GM23338 (cell line): ENCODE results near the gene SIGLEC15. TPM values are rescaled to one million over a fixed set of nuclear protein-coding genes. Genes with fewer than 3 reads are reported as not detected.

ENCODE experiments used
- ATAC-seq: fragments of 200-7000 bp; cut with Tn5 transposase; 3 replicates; pipeline ENCODE4 v1.9.1; 2020
- DNase-seq: peaks from one replicate; pipeline ENCODE4 v3.0.0-alpha.2; 2015; ENCODE audit warnings: low spot score
- H2AFZ ChIP-seq: fragments of 200-600 bp; sonication (generic); 2 replicates; pipeline ENCODE4 v1.8.0; 2016; ENCODE audit warnings: antibody characterized with exemption, mild to moderate bottlenecking, moderate library complexity
- H3F3A ChIP-seq: fragments of 200-600 bp; sonication (generic); replicated peaks from 2 replicates; pipeline ENCODE4 v1.8.0; 2017; ENCODE audit warnings: antibody characterized with exemption, mixed run types, low read depth
- H3K27ac ChIP-seq: fragments of 200-600 bp; sonication (generic); 2 replicates; pipeline ENCODE4 v1.6.1; 2016; ENCODE audit warnings: low read depth
- H3K27me3 ChIP-seq: fragments of 200-600 bp; sonication (generic); 2 replicates; pipeline ENCODE4 v1.8.0; 2016; ENCODE audit warnings: mild to moderate bottlenecking, mixed run types, moderate library complexity; ENCODE audit not compliant: insufficient read depth
- H3K36me3 ChIP-seq: fragments of 200-600 bp; sonication (generic); 2 replicates; pipeline ENCODE4 v1.8.0; 2016; ENCODE audit warnings: mild to moderate bottlenecking; ENCODE audit not compliant: insufficient read depth
- H3K4me1 ChIP-seq: fragments of 200-600 bp; sonication (generic); 2 replicates; pipeline ENCODE4 v1.8.0; 2016; ENCODE audit warnings: mild to moderate bottlenecking, moderate library complexity; ENCODE audit not compliant: insufficient read depth
- H3K4me2 ChIP-seq: fragments of 200-600 bp; sonication (generic); 2 replicates; pipeline ENCODE4 v1.7.1; 2017; ENCODE audit warnings: mixed run types
- H3K4me3 ChIP-seq: fragments of 200-600 bp; sonication (generic); 2 replicates; pipeline ENCODE4 v1.6.1; 2016; ENCODE audit warnings: mixed run types
- H3K79me2 ChIP-seq: fragments of 200-600 bp; sonication (generic); replicated peaks from 2 replicates; pipeline ENCODE4 v1.8.0; 2017; ENCODE audit warnings: mild to moderate bottlenecking; ENCODE audit not compliant: insufficient read depth
- H3K9me2 ChIP-seq: fragments of 200-600 bp; sonication (generic); 2 replicates; pipeline ENCODE4 v1.8.0; 2017; ENCODE audit not compliant: insufficient read depth
- H4K20me1 ChIP-seq: fragments of 200-600 bp; sonication (generic); replicated peaks from 2 replicates; pipeline ENCODE4 v1.8.0; 2017; ENCODE audit warnings: mild to moderate bottlenecking; ENCODE audit not compliant: insufficient read depth
- H3K27ac Mint-ChIP-seq: 2 replicates; pipeline ENCODE4 v1.8.0; 2020; ENCODE audit warnings: inconsistent platforms, mild to moderate bottlenecking, moderate library complexity, mixed read lengths
- H3K27me3 Mint-ChIP-seq: 3 replicates; pipeline ENCODE4 v1.8.0; 2022; ENCODE audit warnings: low read depth, mild to moderate bottlenecking, moderate library complexity, mixed read lengths, inconsistent platforms; ENCODE audit not compliant: insufficient read depth, poor library complexity
- H3K36me3 Mint-ChIP-seq: 3 replicates; pipeline ENCODE4 v1.8.0; 2021; ENCODE audit warnings: low read depth, mild to moderate bottlenecking, inconsistent platforms, moderate library complexity, mixed read lengths
- H3K4me1 Mint-ChIP-seq: 3 replicates; pipeline ENCODE4 v1.8.0; 2020; ENCODE audit warnings: mild to moderate bottlenecking, inconsistent platforms, mixed read lengths
- H3K4me3 Mint-ChIP-seq: 3 replicates; pipeline ENCODE4 v1.8.0; 2021; ENCODE audit warnings: moderate library complexity, mild to moderate bottlenecking, inconsistent platforms, mixed read lengths
- H3K9me3 Mint-ChIP-seq: 3 replicates; pipeline ENCODE4 v1.8.0; 2020; ENCODE audit warnings: moderate library complexity, mild to moderate bottlenecking, inconsistent platforms, mixed read lengths
- CREB1 ChIP-seq: fragments of 250-450 bp; sonication (Bioruptor Pico); IDR thresholded peaks from 2 replicates; pipeline ENCODE4 v1.5.0; 2020; ENCODE audit warnings: low read depth, mild to moderate bottlenecking, moderate library complexity
- CTCF ChIP-seq, 2 experiments: fragments of 200-600 bp in 1 of 2; sonication (generic) in 1 of 2; conservative IDR thresholded peaks; 2 replicates each; pipeline versions ENCODE4 v1.5.1 to v1.6.1; 2016 to 2017; ENCODE audit warnings: antibody characterized with exemption in 2 of 2, low read depth in 2 of 2, mild to moderate bottlenecking in 2 of 2, moderate library complexity in 1 of 2
- ETS1 ChIP-seq: IDR thresholded peaks from 2 replicates; pipeline ENCODE4 v1.6.1; 2016; ENCODE audit warnings: antibody characterized with exemption
- EZH2 ChIP-seq: fragments of 200-600 bp; sonication (generic); IDR thresholded peaks from one replicate; pipeline ENCODE4 v1.8.0; 2017; ENCODE audit warnings: antibody characterized with exemption, mild to moderate bottlenecking, low read depth; ENCODE audit not compliant: unreplicated experiment
- NANOG ChIP-seq: IDR thresholded peaks from 2 replicates; pipeline ENCODE4 v1.6.1; 2016; ENCODE audit warnings: antibody characterized with exemption, borderline replicate concordance
- POLR2AphosphoS5 ChIP-seq: IDR thresholded peaks from 2 replicates; pipeline ENCODE4 v1.6.1; 2016; ENCODE audit warnings: antibody characterized with exemption, low read depth
- STAT1 ChIP-seq: IDR thresholded peaks from one replicate; pipeline ENCODE4 v1.6.1; 2016; ENCODE audit warnings: antibody characterized with exemption; ENCODE audit not compliant: unreplicated experiment
- ZNF114 ChIP-seq: fragments of 250-450 bp; sonication (Bioruptor Pico); IDR thresholded peaks from 2 replicates; pipeline ENCODE4 v1.5.0; 2020; ENCODE audit warnings: mild to moderate bottlenecking, moderate library complexity
- ZNF331 ChIP-seq: fragments of 250-450 bp; sonication (Bioruptor Pico); IDR thresholded peaks from 2 replicates; pipeline ENCODE4 v1.5.0; 2020; ENCODE audit warnings: low read depth, mild to moderate bottlenecking, moderate library complexity
- ZNF462 ChIP-seq: fragments of 250-450 bp; sonication (Bioruptor Pico); IDR thresholded peaks from 2 replicates; pipeline ENCODE4 v1.5.0; 2020; ENCODE audit warnings: mild to moderate bottlenecking, moderate library complexity
- polyA plus RNA-seq: library from polyadenylated mRNA; unstranded; fragments of >200 nt; fragmentation: Nextera tagmentation; extraction: Ambion mirVana; gene quantifications from 2 replicates; pipeline ENCODE4 v1.2.1, GENCODE V29; 2016
- total RNA-seq: library from RNA; depleted of rRNA; stranded (reverse); fragments of >200 nt; shearing (Covaris generic); gene quantifications from 2 replicates; pipeline ENCODE4 v1.2.3, GENCODE V29; 2014

SIGLEC15 gene
- total and polyA plus RNA-seq, 2 experiments from 2014 or later, result 0.29 TPM; not detected in 1

GRCh38 chr18:45828917-45829811 is 3.7 kb downstream of the SIGLEC15 start (continued):
- no peak for TF ChIP-seq ZNF331 (CRISPR knock-in tag)
- no peak for TF ChIP-seq ETS1
- no peak for TF ChIP-seq ZNF114 (CRISPR knock-in tag)
- no peak for TF ChIP-seq NANOG

- Histone ChIP-seq H4K20me1 (no peaks in the 10 kb centered on the region), H3K4me3 (no peak overlapping the region), H3K27me3 (no peaks in the 10 kb centered on the region), H3K4me2 (no peak overlapping the region), H3K9me2 (no peaks in the 10 kb centered on the region), H2AFZ (no peak overlapping the region), H3K36me3 (no peaks in the 10 kb centered on the region), H3K79me2 (no peaks in the 10 kb centered on the region), H3F3A (no peaks in the 10 kb centered on the region), H3K27ac (no peak overlapping the region), H3K4me1 (no peaks in the 10 kb centered on the region; the same call in 1 of the 2 replicates)
- DNase-seq, result no peak
- Mint-ChIP-seq H3K27me3 (peaks cover 11% of the 10 kb centered on the region), H3K27ac (no peak overlapping the region), H3K4me1 (peaks cover 19% of the 10 kb centered on the region), H3K36me3 (no peaks in the 10 kb centered on the region), H3K4me3 (no peak overlapping the region), H3K9me3 (no peaks in the 10 kb centered on the region)
- no peak for ATAC-seq
- TF ChIP-seq STAT1, result no peak
- no peak for TF ChIP-seq ETS1
- TF ChIP-seq POLR2AphosphoS5, result no peak
- no peak for TF ChIP-seq ZNF462
- TF ChIP-seq ZNF114 (CRISPR knock-in tag), result no peak
- no peak for TF ChIP-seq CREB1
- no peak for TF ChIP-seq CTCF (conservative IDR thresholded peaks at IDR 0.05; ENCODE audit: low read depth in 2 of 2)
- TF ChIP-seq EZH2, result no peak
Observed at GRCh38 chr18:45829855-45830254, 4.4 kb downstream of the SIGLEC15 start.
